ENCODE results near the gene ALKBH6. TPM values are rescaled to one million over a fixed set of nuclear protein-coding genes. Genes with fewer than 3 reads are reported as not detected.

The ALKBH6 gene
- total RNA-seq, 1 donor from 2014 or later, result 16.3 TPM

DNA sequence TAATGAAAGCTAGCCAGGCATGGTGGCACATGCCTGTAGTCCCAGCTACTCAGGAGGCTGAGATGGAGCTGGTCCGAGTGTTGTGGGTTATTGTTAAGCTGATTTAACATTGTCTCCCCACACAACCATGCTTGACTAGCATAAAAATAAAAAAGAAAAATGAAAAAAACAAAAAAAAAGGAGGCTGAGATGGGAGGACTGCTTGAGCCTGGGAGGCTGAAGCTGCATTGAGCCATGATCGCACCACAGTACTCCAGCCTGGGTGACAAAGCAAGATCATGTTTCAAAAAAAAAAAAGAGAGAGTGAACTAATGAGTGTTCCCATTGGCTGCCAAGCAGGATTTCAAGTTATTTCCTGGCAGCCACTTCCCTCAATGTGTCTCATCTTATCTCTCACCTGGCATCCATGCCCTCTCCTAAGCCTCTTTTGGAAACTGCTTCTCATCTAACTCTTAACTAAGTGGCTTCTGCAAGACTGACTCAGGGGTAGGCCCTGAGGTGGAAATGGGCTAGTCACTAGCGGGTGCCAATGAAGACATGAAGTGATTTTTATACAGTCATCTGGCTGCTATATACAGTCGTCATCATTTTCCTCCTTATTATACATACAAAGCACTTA lies 35.2 kb upstream of the ALKBH6 start:
- peaks cover 9% of the 10 kb centered on the region for H3F3A ChIP-seq (ENCODE audit: low read depth)
- no peaks in the 10 kb centered on the region for H3K9me3 Mint-ChIP-seq
- peaks cover 9% of the 10 kb centered on the region for H3K36me3 Mint-ChIP-seq
- H3K36me3 ChIP-seq, result no peaks in the 10 kb centered on the region
- no peak overlapping the region for H3K9ac ChIP-seq
- no peaks in the 10 kb centered on the region for H3K27me3 Mint-ChIP-seq (ENCODE audit: insufficient read depth, low read depth)
- H3K4me2 ChIP-seq, result no peak overlapping the region
- H3K4me1 ChIP-seq, result no peaks in the 10 kb centered on the region
- no peak overlapping the region for H2AFZ ChIP-seq (replicated peaks)
- H3K79me2 ChIP-seq (ENCODE audit: low read depth), result peaks cover 6% of the 10 kb centered on the region
- TF ChIP-seq, protein P1, sequence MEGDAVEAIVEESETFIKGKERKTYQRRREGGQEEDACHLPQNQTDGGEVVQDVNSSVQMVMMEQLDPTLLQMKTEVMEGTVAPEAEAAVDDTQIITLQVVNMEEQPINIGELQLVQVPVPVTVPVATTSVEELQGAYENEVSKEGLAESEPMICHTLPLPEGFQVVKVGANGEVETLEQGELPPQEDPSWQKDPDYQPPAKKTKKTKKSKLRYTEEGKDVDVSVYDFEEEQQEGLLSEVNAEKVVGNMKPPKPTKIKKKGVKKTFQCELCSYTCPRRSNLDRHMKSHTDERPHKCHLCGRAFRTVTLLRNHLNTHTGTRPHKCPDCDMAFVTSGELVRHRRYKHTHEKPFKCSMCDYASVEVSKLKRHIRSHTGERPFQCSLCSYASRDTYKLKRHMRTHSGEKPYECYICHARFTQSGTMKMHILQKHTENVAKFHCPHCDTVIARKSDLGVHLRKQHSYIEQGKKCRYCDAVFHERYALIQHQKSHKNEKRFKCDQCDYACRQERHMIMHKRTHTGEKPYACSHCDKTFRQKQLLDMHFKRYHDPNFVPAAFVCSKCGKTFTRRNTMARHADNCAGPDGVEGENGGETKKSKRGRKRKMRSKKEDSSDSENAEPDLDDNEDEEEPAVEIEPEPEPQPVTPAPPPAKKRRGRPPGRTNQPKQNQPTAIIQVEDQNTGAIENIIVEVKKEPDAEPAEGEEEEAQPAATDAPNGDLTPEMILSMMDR (IDR thresholded peaks at IDR 0.05), result no peak
- no peak for TF ChIP-seq EZH2 (IDR thresholded peaks at IDR 0.05)
- no peak for TF ChIP-seq EZH2phosphoT487 (IDR thresholded peaks at IDR 0.05)
- H3K9me3 ChIP-seq (ENCODE audit: low read depth), result no peaks in the 10 kb centered on the region
- H4K20me1 ChIP-seq (ENCODE audit: low read depth), result peaks cover 12% of the 10 kb centered on the region
- DNase-seq (ENCODE audit: low spot score), result no peak
- H3K27me3 ChIP-seq, result no peaks in the 10 kb centered on the region
- peaks cover 11% of the 10 kb centered on the region for H3K4me1 Mint-ChIP-seq
- H3K4me3 Mint-ChIP-seq, result no peak overlapping the region
- H3K4me3 ChIP-seq, result no peak overlapping the region
- H3K27ac Mint-ChIP-seq, result no peak overlapping the region
- H3K27ac ChIP-seq, result no peak overlapping the region

DNA sequence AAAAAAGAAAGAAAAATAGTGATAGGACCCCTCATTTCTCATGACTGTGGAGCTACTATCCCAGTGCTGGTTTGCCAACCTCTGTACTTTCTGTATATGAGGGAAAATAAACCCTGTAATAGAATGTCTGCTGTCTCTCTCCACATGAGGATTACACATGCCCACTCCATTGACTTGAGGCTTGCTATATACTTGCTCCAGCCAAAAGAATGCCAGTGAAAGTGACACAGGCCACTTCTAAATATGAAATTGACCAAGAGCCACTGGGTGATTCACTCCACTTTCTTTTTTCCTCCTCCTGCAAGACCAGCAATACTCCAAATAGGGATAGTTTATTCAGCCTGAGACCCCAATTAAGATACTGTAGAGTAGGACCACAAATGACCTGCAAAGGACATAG lies 33.8 kb upstream of the ALKBH6 start:
- TF ChIP-seq, protein P1 (IDR thresholded peaks at IDR 0.05), result no peak
- TF ChIP-seq EZH2 (IDR thresholded peaks at IDR 0.05), result no peak
- no peak for TF ChIP-seq EZH2phosphoT487 (IDR thresholded peaks at IDR 0.05)
- Histone ChIP-seq H3K4me2 (no peak overlapping the region), H3K27me3 (no peaks in the 10 kb centered on the region), H3K36me3 (no peaks in the 10 kb centered on the region), H3F3A (ENCODE audit: low read depth) (no peaks in the 10 kb centered on the region), H3K9ac (no peak overlapping the region), H4K20me1 (ENCODE audit: low read depth) (peaks cover 12% of the 10 kb centered on the region), H2AFZ (replicated peaks) (no peak overlapping the region), H3K4me3 (no peak overlapping the region), H3K4me1 (no peaks in the 10 kb centered on the region), H3K27ac (no peak overlapping the region), H3K9me3 (ENCODE audit: low read depth) (no peaks in the 10 kb centered on the region), H3K79me2 (ENCODE audit: low read depth) (peaks cover 3% of the 10 kb centered on the region)
- Mint-ChIP-seq H3K9me3 (no peaks in the 10 kb centered on the region), H3K27me3 (ENCODE audit: insufficient read depth, low read depth) (no peaks in the 10 kb centered on the region), H3K27ac (no peak overlapping the region), H3K4me3 (no peak overlapping the region), H3K4me1 (peaks cover 6% of the 10 kb centered on the region), H3K36me3 (peaks cover 9% of the 10 kb centered on the region)
- no peak for DNase-seq (ENCODE audit: low spot score)

DNA sequence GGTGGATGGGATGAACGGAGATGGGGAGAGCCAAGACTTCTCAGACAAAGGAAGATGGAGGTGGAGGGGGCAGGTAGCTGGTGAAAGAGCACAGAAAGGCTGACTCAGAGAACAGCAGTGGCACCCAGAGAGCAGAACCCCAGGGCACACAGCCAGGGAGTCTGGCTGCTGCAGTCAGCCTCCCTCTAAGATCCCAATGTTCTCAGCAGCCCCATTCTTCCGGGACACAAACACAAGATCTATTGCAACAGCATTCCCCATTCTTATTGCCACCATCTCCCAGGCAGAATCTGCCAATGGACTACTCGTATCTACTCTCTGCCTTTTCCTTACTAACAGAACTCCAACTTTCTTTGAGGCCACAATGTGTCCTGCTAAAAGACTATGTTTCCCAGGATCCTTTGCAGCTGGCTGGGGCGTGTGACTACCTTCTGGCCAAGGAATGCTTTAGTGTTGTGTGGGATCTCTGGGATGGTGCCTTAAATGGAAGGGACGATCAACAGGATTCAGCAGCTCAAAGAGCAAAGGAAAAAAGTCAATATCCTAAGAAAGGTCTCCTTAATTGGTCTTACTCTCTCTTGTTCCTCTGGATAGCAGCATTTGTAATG lies 32.5 kb upstream of the ALKBH6 start:
- no peaks in the 10 kb centered on the region for H3K27me3 Mint-ChIP-seq (ENCODE audit: insufficient read depth, low read depth)
- Histone ChIP-seq H3F3A (ENCODE audit: low read depth) (no peaks in the 10 kb centered on the region), H3K27ac (no peak overlapping the region), H3K27me3 (no peaks in the 10 kb centered on the region), H3K9me3 (ENCODE audit: low read depth) (no peaks in the 10 kb centered on the region), H4K20me1 (ENCODE audit: low read depth) (peaks cover 12% of the 10 kb centered on the region), H3K4me2 (no peak overlapping the region), H2AFZ (replicated peaks) (no peak overlapping the region), H3K36me3 (no peaks in the 10 kb centered on the region), H3K4me1 (no peaks in the 10 kb centered on the region), H3K9ac (no peak overlapping the region), H3K4me3 (no peak overlapping the region), H3K79me2 (ENCODE audit: low read depth) (no peaks in the 10 kb centered on the region)
- DNase-seq (ENCODE audit: low spot score), result no peak
- H3K4me3 Mint-ChIP-seq, result no peak overlapping the region
- H3K27ac Mint-ChIP-seq, result no peak overlapping the region
- H3K9me3 Mint-ChIP-seq, result no peaks in the 10 kb centered on the region
- no peak for TF ChIP-seq EZH2 (IDR thresholded peaks at IDR 0.05)
- TF ChIP-seq, protein P1 (IDR thresholded peaks at IDR 0.05), result no peak
- no peak for TF ChIP-seq EZH2phosphoT487 (IDR thresholded peaks at IDR 0.05)
- H3K4me1 Mint-ChIP-seq, result peaks cover 12% of the 10 kb centered on the region
- peaks cover 9% of the 10 kb centered on the region for H3K36me3 Mint-ChIP-seq

Data from neural progenitor cell (in vitro differentiated cells).